NB4 (cell line): ENCODE measurements around the gene TSFM.
A peak's percentile ranks its signal among the peaks of the same experiment; 100 is the strongest.

Source experiments
- DNase-seq: peaks from one replicate; pipeline ENCODE4 v3.0.0; 2010; ENCODE audit warnings: low read depth
- H3K4me3 ChIP-seq: one replicate; pipeline ENCODE4 v1.5.1; 2011; ENCODE audit warnings: mild to moderate bottlenecking, low read depth, low read length, moderate library complexity
- CTCF ChIP-seq: IDR thresholded peaks from one replicate; pipeline ENCODE4 v1.5.1; 2012; ENCODE audit warnings: low read depth, low read length
- MAX ChIP-seq: IDR thresholded peaks from 2 replicates; pipeline ENCODE4 v1.6.1; 2011; ENCODE audit warnings: low read depth, low read length
- MYC ChIP-seq: IDR thresholded peaks from 2 replicates; pipeline ENCODE4 v1.6.1; 2011; ENCODE audit warnings: low read depth, low read length
- POLR2A ChIP-seq: IDR thresholded peaks from 2 replicates; pipeline ENCODE4 v1.6.1; 2011; ENCODE audit warnings: mild to moderate bottlenecking; ENCODE audit not compliant: insufficient read length; ENCODE audit errors: extremely low read depth

The TSFM gene

GRCh38 chr12:57750561-57751431 lies 31.8 kb upstream of the TSFM start:
- TF ChIP-seq MYC (no peak), MAX (no peak), CTCF (no peak), POLR2A (no peak)
- H3K4me3 ChIP-seq = peak overlapping the region; percentile 82
- DNase-seq = no peak

- no peak for TF ChIP-seq POLR2A
- TF ChIP-seq MYC = no peak
- no peak for TF ChIP-seq MAX
- no peak for TF ChIP-seq CTCF
- peak overlapping the region; percentile 82 for H3K4me3 ChIP-seq
- peak; percentile 30 for DNase-seq
Measured at GRCh38 chr12:57751432-57751787, 31.2 kb upstream of the TSFM start.

GRCh38 chr12:57751788-57752667 lies 30.6 kb upstream of the TSFM start, which contains the start of gene CDK4:
Gene CDK4, minus strand, starts transcription at chr12:57752310. Its CDS starts 593 bp downstream, at chr12:57751717.
- peak; percentile 100 for DNase-seq
- TF ChIP-seq MAX (peak; percentile 100), CTCF (no peak), MYC (peak; percentile 96), POLR2A (peak; percentile 84)

GRCh38 chr12:57752668-57753000 lies 30.0 kb upstream of the TSFM start:
- DNase-seq = no peak
- peak overlapping the region; percentile 48 for H3K4me3 ChIP-seq
- TF ChIP-seq POLR2A (no peak), MAX (no peak), MYC (no peak), CTCF (no peak)

More at GRCh38 chr12:57751788-57752667, 30.6 kb upstream of the TSFM start, which contains the start of gene CDK4:
- peak within 1 kb of the TSS; percentile 82 for H3K4me3 ChIP-seq

- no peak overlapping the region for H3K4me3 ChIP-seq
- TF ChIP-seq MYC (no peak), POLR2A (no peak), CTCF (no peak), MAX (no peak)
Measured at GRCh38 chr12:57753756-57754337, 28.7 kb upstream of the TSFM start.

More at GRCh38 chr12:57753756-57754337, 28.7 kb upstream of the TSFM start:
- DNase-seq = no peak
